Muscle layer of colon (tissue), 2 donors: ENCODE measurements around the gene FHL2.

Source experiments
- H3K27ac ChIP-seq: one replicate; pipeline ENCODE4 v1.7.0; 2013; ENCODE audit warnings: low read depth, mild to moderate bottlenecking, low read length, moderate library complexity
- H3K27me3 ChIP-seq, 2 donors: one replicate each; pipeline ENCODE4 v1.7.0; 2013; ENCODE audit warnings: low read length in 2 of 2, mild to moderate bottlenecking in 2 of 2; ENCODE audit not compliant: insufficient read depth in 2 of 2, control insufficient read depth in 1 of 2
- H3K36me3 ChIP-seq: one replicate; pipeline ENCODE4 v1.7.0; 2013; ENCODE audit warnings: mild to moderate bottlenecking, low read length; ENCODE audit not compliant: insufficient read depth
- H3K4me1 ChIP-seq: one replicate; pipeline ENCODE4 v1.7.0; 2013; ENCODE audit warnings: mild to moderate bottlenecking, low read length; ENCODE audit not compliant: insufficient read depth
- H3K4me3 ChIP-seq, 2 donors: one replicate each; pipeline ENCODE4 v1.7.0; 2013; ENCODE audit warnings: low read length in 2 of 2, low read depth in 1 of 2, mild to moderate bottlenecking in 1 of 2, moderate library complexity in 1 of 2
- H3K9ac ChIP-seq: one replicate; pipeline ENCODE4 v1.7.0; 2013; ENCODE audit warnings: low read length
- H3K9me3 ChIP-seq: one replicate; pipeline ENCODE4 v1.7.0; 2013; ENCODE audit warnings: mild to moderate bottlenecking, low read length
- donor health status: abdominal sarcoma.
- donor health status: Adenocarcinoma of cecum.

The FHL2 gene

GRCh38 chr2:105398336-105399206, at the start of gene FHL2:
Gene FHL2 (minus strand): TSS chr2:105399051. CDS start chr2:105386516, 12,535 bp downstream.
- Histone ChIP-seq H3K27me3 (no peaks in the 10 kb centered on the region), H3K9me3 (no peaks in the 10 kb centered on the region), H3K4me3 (peak within 1 kb of the TSS; percentile 83 to 95), H3K36me3 (no peaks in the 10 kb centered on the region), H3K27ac (peak within 1 kb of the TSS; percentile 94), H3K4me1 (peaks cover 32% of the 10 kb centered on the region), H3K9ac (peak within 1 kb of the TSS; percentile 73)

- H3K36me3 ChIP-seq = no peaks in the 10 kb centered on the region
- H3K9ac ChIP-seq = no peak overlapping the region
- H3K4me1 ChIP-seq = peaks cover 15% of the 10 kb centered on the region
- no peaks in the 10 kb centered on the region for H3K27me3 ChIP-seq
- H3K27ac ChIP-seq = no peak overlapping the region
- H3K9me3 ChIP-seq = no peaks in the 10 kb centered on the region
- no peak overlapping the region for H3K4me3 ChIP-seq
Measured at GRCh38 chr2:105447476-105447875, 48.6 kb upstream of the FHL2 start.

GRCh38 chr2:105446501-105446900, 47.6 kb upstream of the FHL2 start:
- Histone ChIP-seq H3K36me3 (no peaks in the 10 kb centered on the region), H3K27me3 (no peaks in the 10 kb centered on the region), H3K4me1 (peaks cover 15% of the 10 kb centered on the region), H3K4me3 (no peak overlapping the region), H3K9me3 (no peaks in the 10 kb centered on the region), H3K9ac (no peak overlapping the region), H3K27ac (no peak overlapping the region)

- peaks cover 15% of the 10 kb centered on the region for H3K4me1 ChIP-seq
- H3K27ac ChIP-seq = no peak overlapping the region
- H3K9me3 ChIP-seq = no peaks in the 10 kb centered on the region
Measured at GRCh38 chr2:105445976-105446375, 47.1 kb upstream of the FHL2 start.

GRCh38 chr2:105445498-105445897, 46.6 kb upstream of the FHL2 start:
- Histone ChIP-seq H3K27ac (no peak overlapping the region), H3K9me3 (no peaks in the 10 kb centered on the region)

More at GRCh38 chr2:105445976-105446375, 47.1 kb upstream of the FHL2 start:
- Histone ChIP-seq H3K27me3 (no peaks in the 10 kb centered on the region), H3K9ac (no peak overlapping the region), H3K4me3 (no peak overlapping the region), H3K36me3 (no peaks in the 10 kb centered on the region)

GRCh38 chr2:105443617-105444598, 45.1 kb upstream of the FHL2 start:
- no peaks in the 10 kb centered on the region for H3K9me3 ChIP-seq

More at GRCh38 chr2:105445498-105445897, 46.6 kb upstream of the FHL2 start:
- Histone ChIP-seq H3K4me3 (no peak overlapping the region), H3K4me1 (peaks cover 15% of the 10 kb centered on the region), H3K36me3 (no peaks in the 10 kb centered on the region), H3K9ac (no peak overlapping the region), H3K27me3 (no peaks in the 10 kb centered on the region)

GRCh38 chr2:105442721-105443120, 43.9 kb upstream of the FHL2 start:
- H3K4me1 ChIP-seq = peaks cover 26% of the 10 kb centered on the region
- no peak overlapping the region for H3K4me3 ChIP-seq
- no peak overlapping the region for H3K9ac ChIP-seq

More at GRCh38 chr2:105443617-105444598, 45.1 kb upstream of the FHL2 start:
- no peaks in the 10 kb centered on the region for H3K36me3 ChIP-seq
- no peak overlapping the region for H3K27ac ChIP-seq
- no peaks in the 10 kb centered on the region for H3K27me3 ChIP-seq
- peaks cover 15% of the 10 kb centered on the region for H3K4me1 ChIP-seq
- H3K9ac ChIP-seq = no peak overlapping the region
- peak overlapping the region in 1 of 2 donors; percentile 0 for H3K4me3 ChIP-seq

GRCh38 chr2:105442056-105442455, 43.2 kb upstream of the FHL2 start:
- H3K27ac ChIP-seq = no peak overlapping the region
- no peak overlapping the region for H3K9ac ChIP-seq
- H3K36me3 ChIP-seq = no peaks in the 10 kb centered on the region
- no peaks in the 10 kb centered on the region for H3K9me3 ChIP-seq
- peaks cover 26% of the 10 kb centered on the region for H3K4me1 ChIP-seq
- H3K4me3 ChIP-seq = no peak overlapping the region
- H3K27me3 ChIP-seq = no peaks in the 10 kb centered on the region

More at GRCh38 chr2:105442721-105443120, 43.9 kb upstream of the FHL2 start:
- Histone ChIP-seq H3K27ac (no peak overlapping the region), H3K36me3 (no peaks in the 10 kb centered on the region), H3K27me3 (no peaks in the 10 kb centered on the region), H3K9me3 (no peaks in the 10 kb centered on the region)

- H3K9ac ChIP-seq = no peak overlapping the region
- H3K4me1 ChIP-seq = peaks cover 25% of the 10 kb centered on the region
- no peak overlapping the region for H3K27ac ChIP-seq
- no peaks in the 10 kb centered on the region for H3K9me3 ChIP-seq
- no peaks in the 10 kb centered on the region for H3K27me3 ChIP-seq
- H3K36me3 ChIP-seq = no peaks in the 10 kb centered on the region
- no peak overlapping the region for H3K4me3 ChIP-seq
Measured at GRCh38 chr2:105439141-105439540, 40.3 kb upstream of the FHL2 start.

- Histone ChIP-seq H3K4me3 (no peak overlapping the region), H3K9ac (no peak overlapping the region), H3K27ac (no peak overlapping the region), H3K36me3 (no peaks in the 10 kb centered on the region), H3K9me3 (no peaks in the 10 kb centered on the region), H3K4me1 (peaks cover 18% of the 10 kb centered on the region), H3K27me3 (no peaks in the 10 kb centered on the region)
Measured at GRCh38 chr2:105438104-105438929, 39.5 kb upstream of the FHL2 start.
